PFSK-1 (cell line): ENCODE results near the gene MTHFD2L.

Source experiments
- FOXP2 ChIP-seq: optimal IDR thresholded peaks from 2 replicates; pipeline ENCODE3; 2011; ENCODE audit warnings: borderline replicate concordance, control low read depth, inconsistent platforms; ENCODE audit not compliant: insufficient read depth; ENCODE audit errors: extremely low read length, extremely low read depth
- POLR2AphosphoS5 ChIP-seq: IDR thresholded peaks from 2 replicates; pipeline ENCODE4 v1.6.1; 2012; ENCODE audit warnings: low read depth, mild to moderate bottlenecking, control low read depth, low read length, moderate library complexity
- SIN3A ChIP-seq: IDR thresholded peaks from 2 replicates; pipeline ENCODE4 v1.6.1; 2012; ENCODE audit warnings: mild to moderate bottlenecking, low read length, moderate library complexity, borderline replicate concordance; ENCODE audit not compliant: insufficient read depth
- TAF1 ChIP-seq: IDR thresholded peaks from 2 replicates; pipeline ENCODE4 v1.6.1; 2012; ENCODE audit warnings: low read length, control low read depth, borderline replicate concordance; ENCODE audit not compliant: insufficient read depth
- TF ChIP-seq, protein P1 (sequence below), 2 experiments: IDR thresholded peaks; 2 replicates each; pipeline versions ENCODE4 v1.6.1 to v1.8.0; 2011 to 2012; ENCODE audit warnings: low read depth in 2 of 2, low read length in 2 of 2, control low read depth in 1 of 2, inconsistent platforms in 1 of 2, mild to moderate bottlenecking in 1 of 2, moderate library complexity in 1 of 2; ENCODE audit not compliant: insufficient read depth in 1 of 2

Gene MTHFD2L

DNA sequence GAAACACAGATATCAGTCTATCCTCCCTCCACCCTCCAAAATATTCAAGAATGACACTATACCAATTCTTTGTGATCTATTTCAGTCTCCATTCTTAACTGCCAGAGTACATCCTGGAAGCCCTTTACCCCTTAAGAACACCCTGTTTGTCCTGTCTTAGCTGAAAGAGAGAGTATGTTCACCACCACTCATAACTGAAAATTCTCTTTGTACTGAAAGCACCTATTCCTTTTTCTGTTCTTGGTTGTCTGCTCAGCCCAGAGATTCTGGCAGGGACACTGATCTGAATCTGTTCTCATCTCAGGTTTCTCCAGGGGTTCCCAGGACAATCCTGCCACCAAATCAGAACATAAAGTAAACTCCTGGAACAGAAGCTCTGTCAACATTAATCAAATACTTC lies 181.6 kb downstream of the MTHFD2L start:
- TF ChIP-seq TAF1 (no peak), FOXP2 (no peak), SIN3A (no peak)
- TF ChIP-seq, protein P1, sequence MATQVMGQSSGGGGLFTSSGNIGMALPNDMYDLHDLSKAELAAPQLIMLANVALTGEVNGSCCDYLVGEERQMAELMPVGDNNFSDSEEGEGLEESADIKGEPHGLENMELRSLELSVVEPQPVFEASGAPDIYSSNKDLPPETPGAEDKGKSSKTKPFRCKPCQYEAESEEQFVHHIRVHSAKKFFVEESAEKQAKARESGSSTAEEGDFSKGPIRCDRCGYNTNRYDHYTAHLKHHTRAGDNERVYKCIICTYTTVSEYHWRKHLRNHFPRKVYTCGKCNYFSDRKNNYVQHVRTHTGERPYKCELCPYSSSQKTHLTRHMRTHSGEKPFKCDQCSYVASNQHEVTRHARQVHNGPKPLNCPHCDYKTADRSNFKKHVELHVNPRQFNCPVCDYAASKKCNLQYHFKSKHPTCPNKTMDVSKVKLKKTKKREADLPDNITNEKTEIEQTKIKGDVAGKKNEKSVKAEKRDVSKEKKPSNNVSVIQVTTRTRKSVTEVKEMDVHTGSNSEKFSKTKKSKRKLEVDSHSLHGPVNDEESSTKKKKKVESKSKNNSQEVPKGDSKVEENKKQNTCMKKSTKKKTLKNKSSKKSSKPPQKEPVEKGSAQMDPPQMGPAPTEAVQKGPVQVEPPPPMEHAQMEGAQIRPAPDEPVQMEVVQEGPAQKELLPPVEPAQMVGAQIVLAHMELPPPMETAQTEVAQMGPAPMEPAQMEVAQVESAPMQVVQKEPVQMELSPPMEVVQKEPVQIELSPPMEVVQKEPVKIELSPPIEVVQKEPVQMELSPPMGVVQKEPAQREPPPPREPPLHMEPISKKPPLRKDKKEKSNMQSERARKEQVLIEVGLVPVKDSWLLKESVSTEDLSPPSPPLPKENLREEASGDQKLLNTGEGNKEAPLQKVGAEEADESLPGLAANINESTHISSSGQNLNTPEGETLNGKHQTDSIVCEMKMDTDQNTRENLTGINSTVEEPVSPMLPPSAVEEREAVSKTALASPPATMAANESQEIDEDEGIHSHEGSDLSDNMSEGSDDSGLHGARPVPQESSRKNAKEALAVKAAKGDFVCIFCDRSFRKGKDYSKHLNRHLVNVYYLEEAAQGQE (IDR thresholded peaks at IDR 0.05; ENCODE audit: insufficient read depth in 1 of 2, low read depth in 2 of 2, low read length in 2 of 2), result no peak

DNA sequence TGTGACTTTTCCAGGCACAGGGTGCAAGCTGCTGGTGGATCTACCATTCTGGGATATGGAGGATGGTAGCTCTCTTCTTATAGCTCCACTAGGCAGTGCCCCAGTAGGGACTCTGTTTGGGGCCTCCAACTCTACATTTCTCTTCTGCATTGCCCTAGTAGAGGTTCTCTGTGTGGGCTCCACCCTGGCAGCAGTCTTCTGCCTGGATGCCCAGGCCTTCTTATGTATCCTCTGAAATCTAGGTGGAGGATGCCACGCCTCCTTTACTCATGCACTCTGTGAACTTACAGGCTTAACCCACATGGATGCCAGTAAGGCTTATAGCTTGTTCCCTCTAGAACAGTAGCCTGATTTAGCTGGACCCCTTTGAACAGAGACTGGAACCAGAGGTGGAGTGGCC lies 186.1 kb downstream of the MTHFD2L start:
- no peak for TF ChIP-seq POLR2AphosphoS5
- TF ChIP-seq, protein P1 (IDR thresholded peaks at IDR 0.05; ENCODE audit: insufficient read depth in 1 of 2, low read depth in 2 of 2, low read length in 2 of 2), result no peak
- TF ChIP-seq SIN3A, result no peak
- TF ChIP-seq FOXP2, result no peak
- no peak for TF ChIP-seq TAF1
